GM12874 (cell line): ENCODE results near the gene FNDC3A.
A peak's percentile ranks its signal among the peaks of the same experiment; 100 is the strongest.

ENCODE experiments used
- TF ChIP-seq, protein P1 (sequence below): IDR thresholded peaks from 2 replicates; pipeline ENCODE4 v1.5.1; 2011; ENCODE audit warnings: low read depth, mild to moderate bottlenecking, control low read depth, low read length, moderate library complexity; ENCODE audit not compliant: insufficient read depth

FNDC3A gene

DNA sequence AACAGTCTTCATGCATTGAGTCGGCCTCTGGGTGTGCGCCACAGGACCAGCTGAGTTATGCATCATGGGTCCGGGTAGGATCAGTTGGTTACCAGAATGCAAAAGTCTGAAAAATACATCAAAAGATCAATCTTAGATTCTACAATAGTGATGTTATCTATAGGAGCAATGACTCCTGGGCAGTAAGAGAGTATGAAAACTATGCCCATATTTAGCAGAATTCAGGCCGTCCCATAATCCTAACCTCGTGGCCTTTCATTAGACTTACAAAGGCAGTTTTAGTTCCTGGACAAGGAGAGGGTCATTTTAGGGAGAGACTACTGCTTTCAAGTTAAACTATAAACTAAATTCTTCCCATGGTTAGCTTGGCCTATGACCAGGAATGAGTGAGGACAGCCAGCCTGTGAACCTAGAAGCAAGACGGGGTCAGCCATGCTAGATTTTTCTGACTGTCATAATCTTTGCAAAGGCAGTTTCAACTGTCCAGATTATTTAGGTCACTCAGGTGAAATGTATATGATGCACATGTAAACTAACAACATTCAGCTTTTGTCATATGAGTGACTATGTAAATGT is 260.2 kb downstream of the FNDC3A start:
- TF ChIP-seq, protein P1, sequence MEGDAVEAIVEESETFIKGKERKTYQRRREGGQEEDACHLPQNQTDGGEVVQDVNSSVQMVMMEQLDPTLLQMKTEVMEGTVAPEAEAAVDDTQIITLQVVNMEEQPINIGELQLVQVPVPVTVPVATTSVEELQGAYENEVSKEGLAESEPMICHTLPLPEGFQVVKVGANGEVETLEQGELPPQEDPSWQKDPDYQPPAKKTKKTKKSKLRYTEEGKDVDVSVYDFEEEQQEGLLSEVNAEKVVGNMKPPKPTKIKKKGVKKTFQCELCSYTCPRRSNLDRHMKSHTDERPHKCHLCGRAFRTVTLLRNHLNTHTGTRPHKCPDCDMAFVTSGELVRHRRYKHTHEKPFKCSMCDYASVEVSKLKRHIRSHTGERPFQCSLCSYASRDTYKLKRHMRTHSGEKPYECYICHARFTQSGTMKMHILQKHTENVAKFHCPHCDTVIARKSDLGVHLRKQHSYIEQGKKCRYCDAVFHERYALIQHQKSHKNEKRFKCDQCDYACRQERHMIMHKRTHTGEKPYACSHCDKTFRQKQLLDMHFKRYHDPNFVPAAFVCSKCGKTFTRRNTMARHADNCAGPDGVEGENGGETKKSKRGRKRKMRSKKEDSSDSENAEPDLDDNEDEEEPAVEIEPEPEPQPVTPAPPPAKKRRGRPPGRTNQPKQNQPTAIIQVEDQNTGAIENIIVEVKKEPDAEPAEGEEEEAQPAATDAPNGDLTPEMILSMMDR, result no peak

- TF ChIP-seq, protein P1, result no peak
These were observed 262.9 kb downstream of the FNDC3A start for GRCh38 chr13:49238621-49239020.

- TF ChIP-seq, protein P1, result peak; percentile 61
These were observed 264.3 kb downstream of the FNDC3A start for GRCh38 chr13:49240017-49240416.

- TF ChIP-seq, protein P1, result no peak
These were observed 265.6 kb downstream of the FNDC3A start for GRCh38 chr13:49241296-49241695.

DNA sequence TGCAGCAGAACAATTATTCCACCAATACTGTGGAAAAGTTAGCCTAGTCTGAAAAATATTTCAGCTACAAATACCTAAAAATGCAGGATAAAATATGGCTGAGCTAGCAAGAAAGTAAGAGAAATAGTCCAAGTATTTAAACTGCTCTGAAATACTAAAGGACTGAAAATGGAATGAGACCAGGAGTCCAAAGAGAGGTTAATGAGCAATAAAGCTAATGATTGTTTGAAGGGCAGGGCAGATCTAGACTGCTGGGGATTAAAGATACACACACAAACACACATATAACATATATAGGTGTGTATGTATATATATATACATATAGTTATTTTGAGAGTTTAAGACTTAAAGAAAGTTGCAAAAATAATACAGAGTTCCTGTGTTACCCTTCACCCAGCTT is 269.4 kb downstream of the FNDC3A start:
- TF ChIP-seq, protein P1, result no peak

DNA sequence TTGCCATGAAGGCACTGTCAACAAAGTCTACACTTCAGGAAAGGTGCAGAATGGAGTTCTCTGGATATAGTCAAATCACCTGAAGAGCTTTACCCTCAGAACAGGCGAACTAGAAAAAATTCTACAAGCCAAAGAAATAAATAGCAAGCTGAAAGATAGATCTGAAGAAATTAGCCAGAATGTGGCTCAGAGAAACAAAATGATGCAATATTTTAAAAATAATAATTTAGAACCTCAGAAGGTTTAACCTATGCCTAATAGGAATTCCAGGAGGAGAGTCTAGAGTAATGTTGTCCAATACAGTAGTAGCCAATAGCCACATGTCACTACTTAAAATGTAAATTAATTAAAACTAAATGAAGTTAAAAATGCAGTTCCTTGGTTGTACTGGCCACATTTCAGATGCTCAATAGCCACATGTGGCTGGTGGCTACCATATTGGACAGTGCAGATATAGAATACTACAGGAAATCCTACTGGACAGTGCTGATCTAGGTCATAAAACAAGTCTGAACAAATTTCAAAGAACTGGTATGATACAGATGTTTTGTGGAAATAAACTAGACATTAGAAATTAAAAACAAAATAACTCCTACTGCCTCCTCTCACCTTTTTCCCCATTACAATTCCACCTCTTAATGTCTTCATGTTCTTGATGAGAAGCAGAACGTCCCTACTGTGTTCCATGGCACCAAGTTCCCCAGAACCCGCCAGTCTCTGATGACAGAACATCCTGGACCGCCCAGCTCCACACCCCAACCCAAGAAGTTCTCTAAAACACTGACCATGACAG is 271.3 kb downstream of the FNDC3A start:
- TF ChIP-seq, protein P1, result no peak

- TF ChIP-seq, protein P1, result no peak
These were observed 272.2 kb downstream of the FNDC3A start, which contains the start of gene CDADC1 for GRCh38 chr13:49247643-49248621. CDADC1 (plus strand) TSS chr13:49247925; CDS start chr13:49248038, 113 bp downstream.
